Smooth muscle cell (in vitro differentiated cells): ENCODE measurements around the gene ZNF829. TPM values are rescaled to one million over a fixed set of nuclear protein-coding genes. Genes with fewer than 3 reads are reported as not detected.

Experiments used
- DNase-seq: peaks from one replicate; lab custom pipeline; 2025; ENCODE audit not compliant: unreplicated experiment; lab: John Stamatoyannopoulos, UW
- H2AFZ ChIP-seq: fragments of 200-600 bp; sonication (generic); 2 replicates; pipeline ENCODE4 v1.6.0; 2016; ENCODE audit warnings: antibody characterized with exemption, low read depth, mild to moderate bottlenecking
- H3F3A ChIP-seq: fragments of 200-600 bp; sonication (generic); 2 replicates; pipeline ENCODE4 v1.6.0; 2017; ENCODE audit warnings: antibody characterized with exemption, low read depth
- H3K27ac ChIP-seq: fragments of 200-600 bp; sonication (generic); 2 replicates; pipeline ENCODE4 v1.5.1; 2016; ENCODE audit warnings: low read depth, mild to moderate bottlenecking
- H3K27me3 ChIP-seq: fragments of 200-600 bp; sonication (generic); 2 replicates; pipeline ENCODE4 v1.6.1; 2016; ENCODE audit warnings: low read depth, mild to moderate bottlenecking
- H3K36me3 ChIP-seq: fragments of 200-600 bp; sonication (generic); 2 replicates; pipeline ENCODE4 v1.5.1; 2016; ENCODE audit warnings: low read depth
- H3K4me1 ChIP-seq: fragments of 200-600 bp; sonication (generic); 2 replicates; pipeline ENCODE4 v1.5.1; 2016; ENCODE audit warnings: low read depth
- H3K4me2 ChIP-seq: fragments of 200-600 bp; sonication (generic); 2 replicates; pipeline ENCODE4 v1.6.0; 2016; ENCODE audit warnings: mild to moderate bottlenecking
- H3K4me3 ChIP-seq: fragments of 200-600 bp; sonication (generic); 2 replicates; pipeline ENCODE4 v1.5.1; 2016; ENCODE audit warnings: mild to moderate bottlenecking
- H3K79me2 ChIP-seq: fragments of 200-600 bp; sonication (generic); 2 replicates; pipeline ENCODE4 v1.6.0; 2016; ENCODE audit warnings: low read depth, mild to moderate bottlenecking
- H3K9ac ChIP-seq: fragments of 200-600 bp; sonication (generic); 2 replicates; pipeline ENCODE4 v1.6.0; 2016; ENCODE audit warnings: low read depth
- H3K9me3 ChIP-seq: fragments of 200-600 bp; sonication (generic); replicated peaks from 2 replicates; pipeline ENCODE4 v1.5.1; 2016; ENCODE audit warnings: low read depth
- H4K20me1 ChIP-seq: fragments of 200-600 bp; sonication (generic); 2 replicates; pipeline ENCODE4 v1.6.0; 2016; ENCODE audit warnings: low read depth
- WGBS: methylation state at CpG from one replicate; pipeline ENCODE4 v1.1.7; 2016; ENCODE audit warnings: low lambda C conversion rate; 5-methylcytosine and 5-hydroxymethylcytosine counted together
- polyA plus RNA-seq: library from polyadenylated mRNA; unstranded; fragments of >200 nt; fragmentation: Nextera tagmentation; extraction: Ambion mirVana; gene quantifications from 2 replicates; pipeline ENCODE4 v1.2.1, GENCODE V29; 2016
- total RNA-seq: library from RNA; depleted of rRNA; stranded (reverse); fragments of >200 nt; gene quantifications from 2 replicates; pipeline ENCODE4 v1.2.3, GENCODE V29; 2014
- TF ChIP-seq, protein P1 (sequence below): fragments of 200-600 bp; sonication (generic); IDR thresholded peaks from 2 replicates; pipeline ENCODE4 v1.5.1; 2017; ENCODE audit warnings: borderline replicate concordance, mild to moderate bottlenecking, antibody characterized with exemption; ENCODE audit not compliant: insufficient read depth, poor library complexity, severe bottlenecking

ZNF829 gene
- total RNA-seq (2.6 and 2.7 TPM in 2 replicates), polyA plus RNA-seq (0.71 and 2.4 TPM in 2 replicates)

DNA sequence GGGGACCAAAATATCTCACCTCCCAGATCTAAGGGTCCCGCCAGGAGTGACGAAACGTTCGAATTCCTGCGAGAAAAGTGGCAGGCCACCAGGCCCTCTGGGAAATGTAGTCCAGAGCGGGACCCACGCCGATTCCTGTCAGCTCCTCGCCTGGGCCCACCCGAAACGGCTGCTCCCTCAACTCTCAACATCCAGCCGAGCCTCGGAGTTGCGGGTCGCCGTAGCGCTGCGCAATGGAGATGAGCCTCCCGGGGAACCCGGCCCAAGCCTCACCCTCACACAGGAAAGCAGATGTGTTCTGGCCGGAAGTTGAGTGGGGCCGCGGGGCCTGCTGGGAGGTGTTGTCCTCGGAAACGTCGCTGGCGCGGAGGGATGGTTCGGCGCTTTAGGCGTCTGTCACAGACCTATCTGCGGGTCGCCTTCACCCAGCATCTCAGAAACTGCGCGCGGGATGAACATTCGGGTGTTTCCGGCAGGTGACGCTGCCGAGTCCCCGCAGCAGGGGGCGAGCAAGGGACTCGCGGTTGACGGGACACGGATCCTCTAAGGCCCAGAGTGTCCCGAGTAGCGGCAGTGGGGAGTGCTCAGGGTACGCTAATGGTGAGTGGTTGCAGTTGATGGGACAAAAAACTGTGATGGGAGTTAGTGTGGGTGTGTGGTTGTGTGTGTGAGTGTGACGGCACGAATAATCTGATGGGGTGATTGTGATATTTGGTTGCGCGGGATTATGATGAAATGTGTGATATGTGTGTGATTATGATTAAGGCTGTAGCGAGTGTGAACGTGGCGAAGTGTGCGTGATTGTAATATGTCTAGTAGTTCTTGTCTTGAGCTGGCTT, at the start of gene ZNF829, which contains the start of gene ZNF568:
Gene ZNF829, minus strand, starts transcription at position 300 of the 839 bp plus-strand sequence. CDS start 1,124 bp downstream, outside the sequence.
Gene ZNF568, plus strand, starts transcription at position 341 of the 839 bp plus-strand sequence. CDS start 6,439 bp downstream, outside the sequence.
- peak within 1 kb of the TSS; percentile 93 for H3K4me2 ChIP-seq
- peaks cover 8% of the 10 kb centered on the region for H3K4me1 ChIP-seq
- H3K36me3 ChIP-seq: peaks cover 12% of the 10 kb centered on the region
- peak; percentile 22 for DNase-seq
- H3K79me2 ChIP-seq: peaks cover 10% of the 10 kb centered on the region
- H3K4me3 ChIP-seq: peak within 1 kb of the TSS; percentile 88
- H2AFZ ChIP-seq: peak within 1 kb of the TSS; percentile 99
- H3K27ac ChIP-seq: peak within 1 kb of the TSS; percentile 68
- WGBS: 3% methylated on average over 57 of the region's 57 CpGs
- H3K9me3 ChIP-seq: peaks cover 10% of the 10 kb centered on the region
- peak within 1 kb of the TSS; percentile 87 for H3K9ac ChIP-seq
- H4K20me1 ChIP-seq: no peaks in the 10 kb centered on the region
- no peaks in the 10 kb centered on the region for H3K27me3 ChIP-seq
- H3F3A ChIP-seq: no peaks in the 10 kb centered on the region
- TF ChIP-seq, protein P1, sequence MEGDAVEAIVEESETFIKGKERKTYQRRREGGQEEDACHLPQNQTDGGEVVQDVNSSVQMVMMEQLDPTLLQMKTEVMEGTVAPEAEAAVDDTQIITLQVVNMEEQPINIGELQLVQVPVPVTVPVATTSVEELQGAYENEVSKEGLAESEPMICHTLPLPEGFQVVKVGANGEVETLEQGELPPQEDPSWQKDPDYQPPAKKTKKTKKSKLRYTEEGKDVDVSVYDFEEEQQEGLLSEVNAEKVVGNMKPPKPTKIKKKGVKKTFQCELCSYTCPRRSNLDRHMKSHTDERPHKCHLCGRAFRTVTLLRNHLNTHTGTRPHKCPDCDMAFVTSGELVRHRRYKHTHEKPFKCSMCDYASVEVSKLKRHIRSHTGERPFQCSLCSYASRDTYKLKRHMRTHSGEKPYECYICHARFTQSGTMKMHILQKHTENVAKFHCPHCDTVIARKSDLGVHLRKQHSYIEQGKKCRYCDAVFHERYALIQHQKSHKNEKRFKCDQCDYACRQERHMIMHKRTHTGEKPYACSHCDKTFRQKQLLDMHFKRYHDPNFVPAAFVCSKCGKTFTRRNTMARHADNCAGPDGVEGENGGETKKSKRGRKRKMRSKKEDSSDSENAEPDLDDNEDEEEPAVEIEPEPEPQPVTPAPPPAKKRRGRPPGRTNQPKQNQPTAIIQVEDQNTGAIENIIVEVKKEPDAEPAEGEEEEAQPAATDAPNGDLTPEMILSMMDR: peak; percentile 69

DNA sequence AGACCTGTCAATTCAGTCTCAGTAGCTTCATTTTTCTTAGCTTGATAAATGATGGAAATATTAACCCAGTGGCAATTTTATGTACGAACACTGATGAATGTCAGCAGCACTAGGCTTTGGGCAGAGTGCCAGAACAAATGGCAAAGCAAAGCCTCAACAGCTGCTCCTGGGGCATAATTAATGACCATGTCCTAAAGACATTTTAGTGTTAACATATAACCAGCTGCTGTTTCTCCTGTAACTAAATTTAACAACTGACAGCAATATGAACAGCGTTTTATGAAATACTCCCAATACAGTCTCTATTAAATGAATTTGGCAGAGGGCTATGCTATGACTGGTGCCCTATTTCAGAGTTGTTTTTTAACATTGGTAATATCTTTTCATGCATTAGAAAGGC, 47.2 kb upstream of the ZNF829 start:
- WGBS: 84% methylated on average over 2 of the region's 2 CpGs
- DNase-seq: no peak
- no peaks in the 10 kb centered on the region for H3K79me2 ChIP-seq
- H3K4me3 ChIP-seq: no peak overlapping the region
- H2AFZ ChIP-seq: no peak overlapping the region
- H3F3A ChIP-seq: no peaks in the 10 kb centered on the region
- H3K27ac ChIP-seq: no peak overlapping the region
- no peak overlapping the region for H3K4me2 ChIP-seq
- no peaks in the 10 kb centered on the region for H3K27me3 ChIP-seq
- H3K9me3 ChIP-seq: peaks cover 26% of the 10 kb centered on the region
- TF ChIP-seq, protein P1: no peak
- H4K20me1 ChIP-seq: no peaks in the 10 kb centered on the region
- H3K4me1 ChIP-seq: no peaks in the 10 kb centered on the region
- H3K36me3 ChIP-seq: no peaks in the 10 kb centered on the region
- no peak overlapping the region for H3K9ac ChIP-seq

DNA sequence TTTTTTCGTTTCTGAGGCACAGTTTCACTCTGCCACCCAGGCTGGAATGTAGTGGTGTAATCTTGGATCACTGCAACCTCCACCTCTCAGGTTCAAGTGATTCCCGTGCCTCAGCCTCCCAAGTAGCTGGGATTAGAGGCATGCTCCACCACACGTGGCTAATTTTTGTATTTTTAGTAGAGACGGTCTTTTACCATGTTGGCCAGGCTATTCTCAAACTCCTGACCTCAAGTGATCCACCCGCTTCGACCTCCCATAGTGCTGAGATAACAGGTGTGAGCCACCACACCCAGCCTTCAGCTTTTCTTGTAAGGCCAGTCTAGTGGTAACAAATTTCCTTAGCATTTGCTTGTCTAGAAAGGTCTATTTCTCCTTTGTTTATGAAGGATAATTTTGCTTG, 46.3 kb upstream of the ZNF829 start:
- Histone ChIP-seq H3K27ac (no peak overlapping the region), H3K4me1 (no peaks in the 10 kb centered on the region), H3K36me3 (no peaks in the 10 kb centered on the region), H3K27me3 (no peaks in the 10 kb centered on the region), H3K4me3 (no peak overlapping the region), H3K9me3 (peaks cover 26% of the 10 kb centered on the region), H3K4me2 (no peak overlapping the region), H3K79me2 (no peaks in the 10 kb centered on the region), H2AFZ (no peak overlapping the region), H4K20me1 (no peaks in the 10 kb centered on the region), H3F3A (no peaks in the 10 kb centered on the region), H3K9ac (no peak overlapping the region)
- 73% methylated on average over 6 of the region's 6 CpGs for WGBS
- TF ChIP-seq, protein P1: no peak
- DNase-seq: no peak
